Occipital lobe (tissue), 2 donors: Measurements from ENCODE around the gene VGLL3. TPM values are rescaled to one million over a fixed set of nuclear protein-coding genes. Genes with fewer than 3 reads are reported as not detected.
"Not testable (repeated sequence)": the region's sequence is repeated elsewhere in the genome, so short reads cannot be mapped to it uniquely, and the experiment has no call there.

Experiments
- DNase-seq: peaks from one replicate; lab custom pipeline; 2025; lab: John Stamatoyannopoulos, UW
- total RNA-seq: library from RNA; depleted of rRNA; stranded (reverse); fragments of >200 nt; gene quantifications from one replicate; pipeline ENCODE4 v1.2.3, GENCODE V29; 2014

Gene VGLL3, protein sequence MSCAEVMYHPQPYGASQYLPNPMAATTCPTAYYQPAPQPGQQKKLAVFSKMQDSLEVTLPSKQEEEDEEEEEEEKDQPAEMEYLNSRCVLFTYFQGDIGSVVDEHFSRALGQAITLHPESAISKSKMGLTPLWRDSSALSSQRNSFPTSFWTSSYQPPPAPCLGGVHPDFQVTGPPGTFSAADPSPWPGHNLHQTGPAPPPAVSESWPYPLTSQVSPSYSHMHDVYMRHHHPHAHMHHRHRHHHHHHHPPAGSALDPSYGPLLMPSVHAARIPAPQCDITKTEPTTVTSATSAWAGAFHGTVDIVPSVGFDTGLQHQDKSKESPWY
- 1.7 TPM for total RNA-seq

GRCh38 chr3:86990734-86991481, at the start of gene VGLL3:
VGLL3 (minus strand) TSS chr3:86991149; CDS start chr3:86990743, 406 bp downstream.
- no peak for DNase-seq

DNA sequence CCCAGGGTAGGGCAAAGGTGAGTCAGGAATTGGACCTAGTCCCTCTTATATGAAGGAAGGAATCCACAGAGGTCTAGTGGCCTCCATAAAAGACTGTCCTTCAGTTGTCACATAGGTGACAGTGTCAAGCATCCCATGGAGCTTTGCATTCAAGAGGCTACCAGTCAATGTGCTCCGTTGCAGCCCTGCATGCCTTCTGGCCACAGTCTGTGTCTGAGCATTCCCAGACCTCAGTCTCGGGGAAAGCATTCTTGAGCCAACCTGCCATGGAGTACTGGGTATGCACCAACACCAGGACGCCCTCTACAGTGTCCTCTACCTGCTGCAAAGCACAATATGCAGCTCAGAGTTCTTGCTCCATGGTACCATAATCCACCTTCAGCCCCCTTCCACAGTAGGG, 46.7 kb upstream of the VGLL3 start:
- no peak for DNase-seq

GRCh38 chr3:87036671-87037070, 45.7 kb upstream of the VGLL3 start:
- DNase-seq, result no peak

DNA sequence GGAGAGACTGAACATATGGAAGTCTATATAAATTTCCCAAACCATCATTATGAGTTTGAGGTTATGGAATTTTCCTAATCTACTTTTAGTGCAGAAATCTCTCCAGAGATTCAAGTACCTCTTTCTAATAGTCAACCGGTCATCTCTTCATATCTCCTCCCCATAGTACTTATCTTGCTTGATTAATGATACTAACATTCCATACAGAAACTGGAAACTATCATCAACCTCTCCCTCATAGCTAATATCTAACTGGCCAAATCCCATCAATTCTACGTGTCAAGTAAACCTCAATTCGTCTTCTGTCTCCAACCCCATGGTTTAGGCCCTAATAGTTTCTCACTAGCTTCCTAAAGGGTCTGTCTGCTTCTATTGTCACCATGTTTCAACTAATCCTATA, 44.4 kb upstream of the VGLL3 start:
- no peak for DNase-seq

DNA sequence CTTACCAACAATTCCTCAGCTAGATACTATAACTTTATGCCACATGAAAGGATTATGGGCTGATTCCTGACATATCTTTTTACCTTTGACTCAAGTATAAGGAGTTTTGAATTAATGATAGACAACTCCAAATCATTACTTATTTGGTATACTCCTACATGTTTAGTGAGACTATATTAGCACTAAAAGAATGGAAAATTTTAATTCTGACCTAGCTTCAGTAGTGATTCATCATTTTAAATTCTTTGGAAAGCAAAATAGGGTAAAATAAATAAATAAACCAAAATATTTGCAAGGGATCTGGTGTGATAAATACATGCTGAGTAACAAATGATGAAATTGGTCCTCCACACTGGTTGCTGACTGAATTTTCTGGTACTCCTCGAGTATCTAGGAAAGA, 42.3 kb upstream of the VGLL3 start:
- no peak for DNase-seq

DNA sequence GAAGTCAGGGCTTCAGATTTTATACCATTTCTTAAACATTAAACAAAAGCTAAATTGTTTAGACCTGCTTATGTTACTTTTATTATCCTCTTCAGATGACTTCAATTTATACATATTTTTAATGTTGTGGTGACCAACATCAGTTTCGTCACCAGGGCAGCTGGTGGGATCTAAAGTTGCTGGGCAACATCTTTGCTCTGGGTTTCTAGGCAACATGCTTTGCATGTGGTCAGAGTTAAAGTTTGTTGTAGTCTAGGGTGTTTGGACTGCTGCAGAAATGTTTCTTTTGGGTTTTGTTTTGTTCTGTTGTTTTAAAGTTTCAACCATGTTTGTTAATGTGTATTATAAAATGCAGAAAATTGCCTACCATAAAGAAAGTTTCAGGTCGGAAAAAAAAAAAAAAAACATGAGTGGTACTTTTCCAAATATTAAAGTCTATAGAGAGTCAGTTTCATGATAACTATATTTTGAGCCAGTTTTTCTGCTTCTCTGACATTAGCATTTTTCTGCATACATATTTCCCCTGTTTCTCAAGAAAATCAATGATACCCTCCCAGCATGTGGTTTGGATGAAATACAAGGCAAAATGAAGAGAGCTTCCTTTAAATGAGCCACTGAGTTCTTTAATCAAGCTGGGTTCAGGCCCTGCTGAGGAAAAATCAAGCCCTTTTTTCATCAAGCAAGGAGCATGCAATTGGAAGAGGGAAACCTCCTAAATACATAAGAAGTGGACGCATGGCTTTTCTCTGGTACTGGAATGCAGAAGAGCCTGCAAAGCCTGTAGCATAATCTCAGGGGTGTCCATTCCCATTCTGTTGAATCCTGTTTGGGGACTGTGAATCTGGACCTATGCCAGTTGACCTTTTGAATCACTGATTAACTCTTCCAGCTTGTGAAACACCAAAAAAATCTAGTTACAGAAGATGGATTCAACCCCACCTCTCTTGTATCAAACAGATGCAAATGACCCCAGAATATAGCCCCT, 35.0 kb upstream of the VGLL3 start:
- no peak for DNase-seq

- DNase-seq, result not testable (repeated sequence)
Observed at GRCh38 chr3:87017370-87017769, 26.4 kb upstream of the VGLL3 start.

- DNase-seq, result no peak
Observed at GRCh38 chr3:87009271-87009670, 18.3 kb upstream of the VGLL3 start.

DNA sequence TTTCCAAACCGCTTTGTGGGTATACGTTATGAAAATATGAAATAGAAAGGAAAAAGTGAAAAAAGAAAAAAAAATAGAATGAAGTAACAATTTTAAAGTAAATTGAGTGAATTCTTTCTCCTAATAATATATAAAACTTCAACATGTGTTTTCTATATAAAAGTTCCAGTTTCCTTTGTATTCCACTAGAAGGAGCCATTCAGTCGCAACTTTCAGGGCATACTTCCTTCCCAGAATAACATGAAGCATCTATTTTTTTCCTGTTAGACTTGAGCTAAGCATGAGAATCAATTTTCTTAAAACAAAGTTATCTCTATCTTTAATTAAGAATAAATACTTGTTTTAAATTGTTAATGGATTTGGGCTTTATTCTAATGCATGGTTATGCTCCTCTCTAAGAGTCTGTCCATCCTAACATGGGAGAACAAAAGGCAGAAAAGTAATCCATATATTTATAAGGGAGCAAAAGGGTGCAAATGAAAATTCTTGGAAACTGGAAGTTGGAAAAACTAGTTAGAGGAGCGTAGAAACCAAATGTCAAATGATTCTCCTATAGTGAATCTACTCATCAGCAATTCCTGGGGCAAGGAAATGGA, 16.0 kb upstream of the VGLL3 start:
- no peak for DNase-seq

DNA sequence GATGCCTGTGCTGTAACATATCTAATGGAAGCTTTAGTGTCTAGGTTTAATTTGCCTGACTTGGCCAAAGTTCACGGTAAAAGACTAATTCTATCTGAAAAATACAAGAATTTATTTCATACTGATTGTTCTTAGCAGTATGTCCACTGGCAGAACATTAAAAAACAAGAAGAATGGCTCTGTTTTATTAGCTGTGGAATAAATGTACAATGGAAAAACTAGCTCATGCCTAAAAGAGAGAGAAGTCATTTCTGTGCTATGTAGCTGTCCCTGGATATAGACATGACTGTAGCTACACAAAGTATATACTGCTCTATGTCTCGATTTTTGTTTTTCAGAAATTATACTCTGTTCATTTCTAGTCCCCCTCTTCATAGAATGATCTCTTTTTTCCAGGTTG, 13.9 kb upstream of the VGLL3 start:
- DNase-seq, result no peak

- no peak for DNase-seq
Observed at GRCh38 chr3:87002346-87002745, 11.4 kb upstream of the VGLL3 start.

DNA sequence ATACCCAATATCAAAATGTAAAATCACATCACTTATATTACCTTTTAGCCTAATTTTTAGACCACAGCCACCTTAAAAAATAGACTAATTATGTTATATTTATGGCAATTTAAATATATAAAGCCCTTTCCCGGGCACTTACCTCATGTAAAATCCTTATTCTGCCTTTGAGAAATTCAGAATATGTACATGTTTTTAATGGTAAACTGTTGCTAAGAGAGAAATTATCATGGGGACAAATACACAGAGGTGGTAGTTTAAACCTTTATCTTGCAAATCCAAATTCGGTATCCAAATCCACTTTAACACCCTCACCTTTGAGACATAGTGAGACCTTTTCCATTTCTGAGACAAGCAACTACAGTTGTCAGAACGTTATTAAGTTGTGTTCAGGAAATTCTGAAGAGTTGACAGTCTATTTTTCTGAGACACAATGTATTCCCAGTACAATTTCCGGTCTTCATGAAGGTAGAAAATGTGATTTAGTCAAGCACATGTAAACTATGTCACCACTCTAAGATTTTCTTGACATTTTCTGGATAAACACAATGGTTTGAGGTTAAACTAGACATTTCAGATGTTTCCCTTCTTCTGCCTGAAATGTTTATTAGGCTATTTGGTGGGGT, 10.6 kb upstream of the VGLL3 start:
- DNase-seq, result no peak

- DNase-seq, result no peak
Observed at GRCh38 chr3:87000940-87001339, 10.0 kb upstream of the VGLL3 start.

DNA sequence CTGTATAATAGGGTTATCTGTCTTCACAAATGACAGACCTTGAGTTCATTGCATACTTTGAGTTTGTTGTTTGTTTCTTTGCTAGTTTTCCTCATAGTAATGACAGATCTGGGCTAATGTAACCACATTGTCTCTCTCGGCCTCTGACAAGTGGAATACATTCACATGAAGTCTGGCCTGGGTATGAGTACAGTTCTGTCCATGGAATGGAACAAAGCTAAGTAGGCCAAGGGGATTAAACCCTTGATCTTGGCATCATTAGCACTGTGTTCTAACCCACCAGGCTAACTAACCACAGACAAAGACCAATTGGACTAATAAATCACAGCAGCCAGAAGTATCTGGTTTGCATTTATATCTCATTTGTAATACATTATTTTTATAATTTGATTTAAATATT, 7.6 kb upstream of the VGLL3 start:
- no peak for DNase-seq

DNA sequence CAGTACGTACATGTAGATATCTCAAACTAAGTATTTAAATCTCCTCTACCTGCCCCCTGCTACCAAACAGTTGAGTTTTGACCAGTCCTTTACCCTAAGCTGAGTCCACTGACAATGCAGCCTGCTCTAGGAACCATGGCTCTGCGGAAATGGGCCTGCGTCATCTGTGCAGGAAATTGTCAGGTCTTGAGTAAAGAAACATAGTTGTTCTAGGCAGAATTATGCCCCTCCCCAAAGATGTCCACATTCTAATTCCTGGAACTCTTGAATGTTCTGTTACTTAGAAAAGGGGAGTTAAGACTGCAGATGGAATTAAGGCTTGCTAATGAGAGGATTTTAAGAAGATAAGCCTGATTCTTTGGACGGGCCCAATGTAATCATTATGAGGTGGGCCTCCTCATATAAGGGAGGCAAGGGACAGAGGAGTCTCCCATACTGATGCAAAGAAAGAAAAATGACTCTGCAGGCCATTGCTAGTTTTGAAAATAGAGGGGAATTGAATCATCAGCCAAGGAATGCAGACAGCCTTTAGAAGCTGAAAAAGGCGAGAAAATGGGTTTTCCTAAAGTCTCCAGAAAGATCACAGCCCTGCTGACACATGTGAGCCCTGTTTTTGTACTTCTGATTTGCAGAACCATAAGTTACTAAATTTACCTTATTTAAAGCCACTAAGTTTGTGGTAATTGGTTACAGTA, 5.5 kb upstream of the VGLL3 start:
- DNase-seq, result no peak

GRCh38 chr3:86995537-86995936, 4.6 kb upstream of the VGLL3 start:
- no peak for DNase-seq

DNA sequence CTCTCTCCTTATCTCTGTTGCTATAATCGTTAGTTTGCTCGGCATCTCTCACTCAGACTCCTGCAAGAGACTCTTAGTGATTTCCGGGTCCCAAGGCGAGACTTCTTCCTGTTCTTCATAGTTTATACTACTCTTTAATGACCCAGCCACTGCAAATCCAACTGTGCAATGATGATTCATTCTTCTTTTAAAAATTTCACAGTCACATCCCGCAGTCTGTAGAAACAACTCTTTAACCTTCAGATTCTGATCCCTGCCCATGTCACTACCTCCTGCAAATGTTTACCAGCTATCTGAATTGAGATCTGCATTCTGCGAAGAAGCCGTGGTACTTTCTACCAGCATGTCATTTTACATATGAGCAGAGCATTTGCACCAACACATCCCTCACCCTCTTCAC, 2.8 kb upstream of the VGLL3 start:
- no peak for DNase-seq

DNA sequence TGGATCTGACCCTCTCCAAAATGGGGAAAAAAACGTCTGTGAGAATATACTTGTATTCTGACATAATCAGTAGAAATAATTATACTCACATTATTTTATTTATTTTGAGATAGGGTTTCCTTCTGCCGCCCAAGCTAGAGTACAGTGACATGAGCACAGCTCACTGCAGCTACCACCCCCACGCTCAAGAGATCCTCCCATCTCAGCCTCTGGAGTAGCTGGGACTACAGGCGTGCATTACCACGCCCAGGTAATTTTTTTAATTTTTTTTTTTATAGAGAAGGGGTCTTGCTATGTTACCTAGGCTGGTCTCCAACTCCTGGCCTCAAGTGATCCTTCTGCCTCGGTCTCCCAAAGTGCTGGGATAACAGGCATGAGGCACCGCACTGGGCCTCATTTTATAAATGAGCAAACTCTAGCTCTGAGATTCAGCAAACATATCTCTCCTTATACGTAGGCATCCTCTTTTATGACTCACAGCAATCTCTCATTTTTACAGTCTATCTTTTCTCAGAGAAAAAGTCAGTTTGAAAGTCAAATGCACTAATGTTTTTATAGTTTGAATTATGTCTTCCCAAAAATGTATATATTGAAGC, 989 bp upstream of the VGLL3 start:
- DNase-seq, result no peak

DNA sequence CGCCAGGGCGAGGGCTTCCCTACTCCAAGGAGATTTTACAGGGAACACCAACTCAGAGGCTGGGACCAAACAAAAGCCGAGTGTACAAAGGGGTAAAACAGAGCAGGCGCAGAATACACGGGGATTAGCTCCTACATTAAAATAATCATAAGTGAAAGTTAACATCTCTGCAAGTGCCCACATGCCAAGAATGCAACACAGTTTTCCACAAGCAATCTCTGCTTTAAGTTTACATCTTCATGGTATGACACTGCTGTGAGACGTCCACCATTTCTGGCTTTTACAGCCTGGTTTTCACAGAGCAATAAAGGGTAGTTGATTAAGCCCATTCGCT, 500 bp upstream of the VGLL3 start:
- DNase-seq, result no peak
